ENCODE results near the gene WDR82.

Gene WDR82

DNA sequence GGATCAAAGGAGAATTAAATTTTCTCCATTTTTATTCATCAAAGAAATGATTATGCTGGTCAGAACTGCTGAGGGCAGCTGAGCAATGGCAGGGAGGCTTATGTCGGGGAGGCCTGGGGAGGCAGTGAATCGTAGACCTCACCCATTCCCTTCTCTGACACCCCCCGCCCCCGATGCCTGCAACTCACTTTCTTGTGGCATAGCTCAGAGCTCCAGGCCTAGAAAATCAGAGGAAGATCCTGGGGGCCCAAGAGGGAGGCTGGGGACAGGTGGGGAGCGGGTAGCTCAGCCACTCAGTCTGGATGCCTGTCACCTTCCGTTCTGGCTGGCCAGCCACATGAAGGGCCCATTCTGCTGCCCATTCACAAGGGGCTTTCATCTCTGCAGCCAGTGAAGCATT, 36.6 kb upstream of the WDR82 start:
- Histone ChIP-seq H4K20me1 (ENCODE audit: insufficient read depth, low read length) (0 out of 2 replicates have a peak, but pooled peaks cover 4% of the 10 kb centered on the region), H2AFZ (ENCODE audit: low read depth, low read length) (no peak overlapping the region), H3K9me3 (ENCODE audit: insufficient read depth, low read length, severe bottlenecking) (no peaks in the 10 kb centered on the region), H3K4me3 (ENCODE audit: low read depth in 1 of 2, low read length in 2 of 2) (no peak overlapping the region), H3K79me2 (ENCODE audit: insufficient read depth, low read length) (no peaks in the 10 kb centered on the region), H3K9ac (ENCODE audit: low read depth, low read length) (no peak overlapping the region), H3K4me1 (ENCODE audit: insufficient read depth, low read length) (no peaks in the 10 kb centered on the region), H3K4me2 (ENCODE audit: insufficient read depth, low read length) (no peak overlapping the region), H3K27ac (ENCODE audit: low read length) (no peak overlapping the region), H3K36me3 (ENCODE audit: insufficient read depth, low read length) (no peaks in the 10 kb centered on the region), H3K27me3 (ENCODE audit: insufficient read depth, low read length, poor library complexity) (no peaks in the 10 kb centered on the region)
- ATAC-seq (ENCODE audit: insufficient read depth, low read depth), result no peak
- TF ChIP-seq, protein P1, sequence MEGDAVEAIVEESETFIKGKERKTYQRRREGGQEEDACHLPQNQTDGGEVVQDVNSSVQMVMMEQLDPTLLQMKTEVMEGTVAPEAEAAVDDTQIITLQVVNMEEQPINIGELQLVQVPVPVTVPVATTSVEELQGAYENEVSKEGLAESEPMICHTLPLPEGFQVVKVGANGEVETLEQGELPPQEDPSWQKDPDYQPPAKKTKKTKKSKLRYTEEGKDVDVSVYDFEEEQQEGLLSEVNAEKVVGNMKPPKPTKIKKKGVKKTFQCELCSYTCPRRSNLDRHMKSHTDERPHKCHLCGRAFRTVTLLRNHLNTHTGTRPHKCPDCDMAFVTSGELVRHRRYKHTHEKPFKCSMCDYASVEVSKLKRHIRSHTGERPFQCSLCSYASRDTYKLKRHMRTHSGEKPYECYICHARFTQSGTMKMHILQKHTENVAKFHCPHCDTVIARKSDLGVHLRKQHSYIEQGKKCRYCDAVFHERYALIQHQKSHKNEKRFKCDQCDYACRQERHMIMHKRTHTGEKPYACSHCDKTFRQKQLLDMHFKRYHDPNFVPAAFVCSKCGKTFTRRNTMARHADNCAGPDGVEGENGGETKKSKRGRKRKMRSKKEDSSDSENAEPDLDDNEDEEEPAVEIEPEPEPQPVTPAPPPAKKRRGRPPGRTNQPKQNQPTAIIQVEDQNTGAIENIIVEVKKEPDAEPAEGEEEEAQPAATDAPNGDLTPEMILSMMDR (IDR thresholded peaks at IDR 0.05; ENCODE audit: borderline replicate concordance, extremely low read depth, low read length, poor library complexity, severe bottlenecking), result no peak
- no peak for TF ChIP-seq EZH2 (IDR thresholded peaks at IDR 0.05; ENCODE audit: borderline replicate concordance, low read depth, low read length, severe bottlenecking)
- no peak for DNase-seq

DNA sequence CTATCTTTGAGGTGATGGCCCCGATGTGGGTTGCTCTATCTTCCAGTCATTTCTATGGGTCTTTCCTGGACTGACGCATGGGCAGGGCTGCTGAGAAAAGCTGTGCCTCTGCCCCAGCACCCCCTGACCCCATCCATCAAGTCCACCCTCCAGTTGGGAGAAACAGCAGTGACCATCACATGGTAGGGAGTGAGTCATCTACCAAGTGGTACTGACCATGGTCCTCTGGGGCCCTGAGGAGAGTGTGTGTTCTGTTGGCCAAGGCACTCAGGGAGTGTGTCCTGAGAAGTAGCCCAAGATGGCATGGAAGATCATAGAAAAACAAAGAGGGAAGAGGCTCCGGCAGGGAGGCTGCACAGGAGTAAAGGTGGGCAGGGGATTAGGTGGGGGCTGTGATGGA, 36.0 kb upstream of the WDR82 start:
- TF ChIP-seq, protein P1 (IDR thresholded peaks at IDR 0.05; ENCODE audit: borderline replicate concordance, extremely low read depth, low read length, poor library complexity, severe bottlenecking), result no peak
- no peak for TF ChIP-seq EZH2 (IDR thresholded peaks at IDR 0.05; ENCODE audit: borderline replicate concordance, low read depth, low read length, severe bottlenecking)
- Histone ChIP-seq H3K4me3 (ENCODE audit: low read depth in 1 of 2, low read length in 2 of 2) (no peak overlapping the region), H3K27ac (ENCODE audit: low read length) (no peak overlapping the region), H3K9me3 (ENCODE audit: insufficient read depth, low read length, severe bottlenecking) (no peaks in the 10 kb centered on the region), H3K27me3 (ENCODE audit: insufficient read depth, low read length, poor library complexity) (no peaks in the 10 kb centered on the region), H4K20me1 (ENCODE audit: insufficient read depth, low read length) (0 out of 2 replicates have a peak, but pooled peaks cover 4% of the 10 kb centered on the region), H2AFZ (ENCODE audit: low read depth, low read length) (no peak overlapping the region), H3K4me1 (ENCODE audit: insufficient read depth, low read length) (no peaks in the 10 kb centered on the region), H3K9ac (ENCODE audit: low read depth, low read length) (no peak overlapping the region), H3K36me3 (ENCODE audit: insufficient read depth, low read length) (no peaks in the 10 kb centered on the region), H3K79me2 (ENCODE audit: insufficient read depth, low read length) (no peaks in the 10 kb centered on the region), H3K4me2 (ENCODE audit: insufficient read depth, low read length) (no peak overlapping the region)
- ATAC-seq (ENCODE audit: insufficient read depth, low read depth), result no peak
- DNase-seq, result no peak

DNA sequence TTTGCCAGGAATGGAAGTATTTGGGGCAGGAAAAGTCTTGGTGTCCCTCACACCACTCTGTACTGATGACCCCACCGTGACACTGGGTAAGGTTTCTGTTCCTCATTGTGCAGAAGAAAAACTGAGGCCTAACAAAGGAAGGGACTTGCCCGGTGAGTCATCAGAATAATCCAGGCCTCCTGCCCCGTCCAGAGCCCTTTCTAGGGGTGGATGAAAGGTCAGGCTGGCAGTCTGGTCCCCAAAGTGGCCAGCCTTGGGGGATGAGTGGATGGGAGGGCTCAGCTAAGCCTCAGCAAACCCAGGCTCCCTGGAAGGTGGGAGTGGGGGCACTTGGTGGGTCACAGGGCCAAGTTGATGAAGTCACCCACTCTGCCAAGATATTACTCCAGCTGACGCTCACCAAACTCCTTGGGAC, 35.3 kb upstream of the WDR82 start:
- H4K20me1 ChIP-seq (ENCODE audit: insufficient read depth, low read length), result 0 out of 2 replicates have a peak, but pooled peaks cover 4% of the 10 kb centered on the region
- H2AFZ ChIP-seq (ENCODE audit: low read depth, low read length), result no peak overlapping the region
- no peaks in the 10 kb centered on the region for H3K27me3 ChIP-seq (ENCODE audit: insufficient read depth, low read length, poor library complexity)
- no peaks in the 10 kb centered on the region for H3K36me3 ChIP-seq (ENCODE audit: insufficient read depth, low read length)
- H3K9ac ChIP-seq (ENCODE audit: low read depth, low read length), result no peak overlapping the region
- ATAC-seq (ENCODE audit: insufficient read depth, low read depth) (no peak), DNase-seq (no peak)
- TF ChIP-seq, protein P1 (IDR thresholded peaks at IDR 0.05; ENCODE audit: borderline replicate concordance, extremely low read depth, low read length, poor library complexity, severe bottlenecking), result no peak
- no peak for TF ChIP-seq EZH2 (IDR thresholded peaks at IDR 0.05; ENCODE audit: borderline replicate concordance, low read depth, low read length, severe bottlenecking)
- no peak overlapping the region for H3K27ac ChIP-seq (ENCODE audit: low read length)
- no peaks in the 10 kb centered on the region for H3K4me1 ChIP-seq (ENCODE audit: insufficient read depth, low read length)
- no peak overlapping the region for H3K4me2 ChIP-seq (ENCODE audit: insufficient read depth, low read length)
- H3K4me3 ChIP-seq (ENCODE audit: low read depth in 1 of 2, low read length in 2 of 2), result no peak overlapping the region
- H3K9me3 ChIP-seq (ENCODE audit: insufficient read depth, low read length, severe bottlenecking), result no peaks in the 10 kb centered on the region
- H3K79me2 ChIP-seq (ENCODE audit: insufficient read depth, low read length), result no peaks in the 10 kb centered on the region

All from DND-41 (cell line).